GM21786 (cell line): Measurements from ENCODE around the gene SCG2.
"Not testable (repeated sequence)": the region's sequence is repeated elsewhere in the genome, so short reads cannot be mapped to it uniquely, and the experiment has no call there.

ENCODE experiments used
- ATAC-seq: cut with Tn5 transposase; IDR thresholded peaks from one replicate; pipeline ENCODE4 v1.9.1; 2021; ENCODE audit not compliant: unreplicated experiment

SCG2 gene

GRCh38 chr2:223613017-223613950 lies 11.1 kb upstream of the SCG2 start:
- no peak for ATAC-seq

DNA sequence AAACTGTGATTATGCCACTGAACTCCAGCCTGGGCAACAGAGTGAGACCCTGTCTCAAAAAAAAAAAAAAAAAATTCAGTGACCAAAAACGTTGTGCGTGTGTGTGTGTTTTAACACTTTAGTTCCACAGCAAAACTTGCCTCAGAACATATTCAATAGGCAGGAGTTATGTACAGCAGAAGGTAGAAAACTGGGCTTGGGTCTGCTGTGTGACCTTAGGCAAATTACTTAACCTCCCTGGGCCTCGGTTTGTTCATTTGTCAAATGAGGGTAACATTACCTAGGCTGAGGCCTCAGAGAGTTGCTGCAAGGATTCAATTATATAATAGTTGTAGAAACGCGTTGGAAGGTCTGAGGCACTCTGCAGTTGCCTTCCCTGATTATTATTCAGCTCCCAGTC lies 10.3 kb upstream of the SCG2 start:
- no peak for ATAC-seq

GRCh38 chr2:223611061-223611460 lies 8.9 kb upstream of the SCG2 start:
- ATAC-seq: no peak

DNA sequence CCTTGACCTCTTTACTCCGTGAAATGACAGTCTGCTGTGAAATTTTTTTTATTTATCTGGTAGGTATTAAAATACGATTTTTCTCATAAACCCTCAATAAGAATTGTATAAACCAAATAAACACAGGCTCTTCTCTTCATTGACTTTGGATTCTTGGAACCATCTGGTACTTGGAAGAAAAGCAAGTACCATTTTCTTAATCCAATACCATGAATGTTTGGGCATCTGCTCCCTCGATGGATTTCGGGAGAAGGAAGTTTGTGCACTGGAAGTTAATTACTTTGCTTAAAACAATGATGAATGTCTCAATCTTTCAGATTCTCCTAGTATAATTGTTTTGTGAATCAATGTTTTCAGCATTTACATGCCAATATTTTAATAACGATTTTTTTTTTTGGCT lies 5.3 kb upstream of the SCG2 start:
- no peak for ATAC-seq

- ATAC-seq: no peak
These were observed 4.8 kb upstream of the SCG2 start for GRCh38 chr2:223606946-223607345.

DNA sequence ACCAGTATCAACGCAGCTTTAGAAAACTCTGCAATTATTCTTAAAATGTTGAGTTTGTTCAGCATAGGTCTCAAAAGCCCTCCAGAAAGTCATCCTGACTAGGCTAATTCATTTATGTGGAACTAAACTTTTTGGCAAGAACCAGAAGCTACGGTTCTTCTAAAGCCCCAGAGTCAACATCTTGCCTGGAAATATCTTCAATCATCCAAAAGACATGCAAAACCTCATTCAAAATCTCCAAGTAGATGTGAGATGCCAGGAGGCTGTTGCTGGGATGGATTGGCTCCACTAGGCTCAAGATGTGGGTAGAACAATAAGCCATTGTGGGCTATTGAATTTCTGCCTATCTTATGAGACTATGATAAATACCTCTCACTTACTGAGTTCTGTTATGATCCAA lies 2.1 kb upstream of the SCG2 start:
- no peak for ATAC-seq

DNA sequence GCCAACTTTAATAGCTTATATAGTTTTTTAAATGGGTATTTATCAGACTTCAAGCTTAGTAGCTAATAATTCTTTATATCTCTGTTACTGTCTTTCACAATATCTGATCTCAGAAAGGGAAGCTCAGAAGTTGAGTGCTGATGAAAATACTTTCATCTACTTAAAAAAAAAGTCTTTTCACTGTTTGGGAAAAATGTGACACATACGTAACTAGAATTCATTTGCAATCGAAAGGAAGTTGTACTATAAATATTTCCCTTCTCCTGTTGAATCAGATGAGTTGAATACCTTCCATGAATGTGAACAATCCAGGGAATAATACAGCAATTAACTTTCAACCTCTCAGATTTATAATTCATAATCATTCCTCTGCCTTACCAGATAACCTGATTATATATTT lies 811 bp upstream of the SCG2 start:
- no peak for ATAC-seq

DNA sequence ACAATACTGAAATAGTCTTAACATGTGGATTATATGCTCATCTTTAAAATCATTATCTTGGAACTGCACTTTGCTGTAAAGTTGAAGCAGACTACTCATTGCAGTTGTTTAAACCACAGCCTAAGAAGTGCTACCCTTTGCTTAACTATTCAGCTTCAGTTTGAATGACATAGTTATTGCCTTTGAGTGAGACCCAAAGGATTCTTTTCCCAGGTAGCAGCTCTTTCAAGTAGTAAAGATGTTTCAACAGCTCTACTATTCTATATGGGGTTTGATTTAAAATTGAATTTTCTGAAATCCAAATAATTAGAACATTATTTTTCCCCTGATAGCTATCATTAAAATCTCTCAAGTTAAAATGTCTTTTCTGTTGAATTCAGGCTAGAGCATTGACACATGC lies 1.1 kb downstream of the SCG2 start:
- no peak for ATAC-seq

GRCh38 chr2:223599640-223600380 lies 2.4 kb downstream of the SCG2 start:
- ATAC-seq: no peak

DNA sequence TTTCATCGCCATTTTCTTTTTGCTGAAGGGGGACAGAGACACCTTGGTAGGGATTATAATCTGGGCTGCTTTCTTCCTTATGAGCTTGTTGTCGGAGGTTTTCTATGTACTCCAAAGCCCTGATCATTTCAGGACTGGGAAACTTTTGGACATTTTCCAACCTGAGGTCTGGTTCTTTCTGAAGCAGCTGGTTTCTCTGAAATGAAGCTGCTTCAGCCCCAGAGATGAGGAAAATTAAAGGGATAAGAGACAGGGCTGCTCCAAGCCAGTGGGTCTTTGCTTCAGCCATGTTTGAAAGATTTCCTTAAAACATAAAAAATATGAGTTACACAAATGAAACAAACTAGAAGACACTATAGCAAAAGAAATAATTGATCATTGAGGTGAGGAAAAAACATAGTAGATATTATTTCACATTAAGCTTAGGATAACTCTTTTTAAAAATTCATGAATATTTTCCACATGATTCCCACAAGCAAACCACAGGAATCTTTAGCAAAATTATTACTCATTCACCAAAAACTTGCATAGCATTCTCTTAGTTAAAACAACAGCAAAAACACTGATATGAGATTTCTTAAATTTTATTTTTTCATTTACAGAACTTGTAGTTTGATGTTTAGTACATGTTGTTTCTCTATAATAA lies 3.0 kb downstream of the SCG2 start:
- ATAC-seq: no peak

DNA sequence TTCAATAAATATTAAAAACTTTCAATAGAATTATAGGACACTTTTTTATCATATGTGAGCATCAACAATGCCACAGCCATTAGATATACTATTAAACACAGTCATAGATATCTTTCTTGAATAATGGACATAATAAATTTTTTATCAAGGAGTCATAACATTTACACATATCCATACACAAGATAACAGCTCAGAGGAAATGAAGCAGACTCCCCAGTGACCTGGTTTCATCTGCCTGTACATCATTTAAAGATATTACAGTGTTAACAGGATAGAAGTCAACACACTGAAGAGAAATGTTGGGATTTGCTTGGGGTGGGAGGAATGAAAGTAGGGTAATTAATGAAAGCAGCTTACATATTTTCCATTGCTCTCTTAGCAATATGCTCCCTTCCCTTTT lies 5.1 kb downstream of the SCG2 start:
- ATAC-seq: no peak

GRCh38 chr2:223596208-223596607 lies 6.0 kb downstream of the SCG2 start:
- no peak for ATAC-seq

GRCh38 chr2:223594831-223595230 lies 7.3 kb downstream of the SCG2 start:
- no peak for ATAC-seq

- no peak for ATAC-seq
These were observed 7.9 kb downstream of the SCG2 start for GRCh38 chr2:223594259-223594658.

- ATAC-seq: not testable (repeated sequence)
These were observed 9.5 kb downstream of the SCG2 start for GRCh38 chr2:223592689-223593088.

GRCh38 chr2:223591596-223591995 lies 10.6 kb downstream of the SCG2 start:
- no peak for ATAC-seq

- ATAC-seq: no peak
These were observed 11.2 kb downstream of the SCG2 start for GRCh38 chr2:223590964-223591363.

DNA sequence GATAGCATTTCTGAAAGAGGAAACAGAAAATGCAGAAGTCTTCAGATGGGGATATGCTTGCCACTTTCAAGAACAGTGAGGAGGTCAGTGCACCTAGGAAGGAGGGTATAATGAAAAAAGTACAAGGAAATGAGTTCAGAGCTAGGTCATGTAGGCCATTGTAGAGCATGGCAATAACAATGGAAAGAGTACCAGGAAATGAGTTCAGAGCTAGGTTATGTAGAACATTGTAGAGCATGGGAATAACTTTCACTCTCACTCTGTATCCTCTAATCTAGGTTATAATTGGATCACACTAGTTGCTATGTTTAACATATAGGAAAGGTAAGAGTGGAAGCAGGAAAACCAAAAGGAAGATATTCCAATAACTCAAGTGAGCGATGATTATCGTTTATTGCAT lies 12.3 kb downstream of the SCG2 start:
- no peak for ATAC-seq

GRCh38 chr2:223588251-223588650 lies 13.9 kb downstream of the SCG2 start:
- ATAC-seq: no peak

DNA sequence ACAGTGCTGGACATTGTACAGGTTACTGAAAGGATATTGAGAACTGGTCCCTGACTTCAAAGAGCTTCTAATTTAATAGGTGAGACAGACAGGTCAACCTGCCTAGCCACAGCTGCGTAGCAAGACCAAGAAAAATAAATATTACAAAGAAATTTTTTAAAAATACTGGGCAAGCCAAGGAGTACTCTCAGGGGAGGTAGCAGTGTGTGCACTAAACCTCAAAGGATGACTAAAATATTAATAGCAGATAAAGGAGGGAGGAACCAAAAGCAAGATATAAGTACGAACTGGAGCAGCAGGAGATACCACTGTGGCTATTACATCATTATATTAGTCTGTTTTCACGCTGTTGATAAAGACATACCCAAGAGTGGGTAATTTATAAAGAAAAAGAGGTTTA lies 14.9 kb downstream of the SCG2 start:
- ATAC-seq: no peak

GRCh38 chr2:223586261-223586660 lies 15.9 kb downstream of the SCG2 start:
- ATAC-seq: no peak

DNA sequence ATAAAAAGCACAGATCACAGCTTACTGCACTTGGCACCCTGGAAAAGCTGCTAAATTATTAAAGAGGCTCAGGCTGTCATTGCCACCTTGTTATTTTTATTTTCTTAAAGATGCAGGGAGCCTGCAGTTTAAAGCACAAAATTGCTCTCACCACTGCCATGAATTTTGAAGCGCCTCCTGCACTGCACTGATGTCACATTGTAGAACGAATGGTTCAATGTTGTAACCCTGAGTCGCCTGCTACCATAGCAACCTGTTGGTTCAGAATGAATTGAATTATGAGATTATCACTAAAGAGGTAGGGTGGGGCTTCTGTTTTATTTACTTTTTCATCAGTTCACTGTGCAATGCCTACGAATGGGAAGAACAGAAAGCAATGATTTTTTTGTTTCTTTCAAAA lies 16.5 kb downstream of the SCG2 start:
- no peak for ATAC-seq
